ENCODE measurements around the gene ETV6.
"Not testable (repeated sequence)": the region's sequence is repeated elsewhere in the genome, so short reads cannot be mapped to it uniquely, and the experiment has no call there.

The ETV6 gene

GRCh38 chr12:11649413-11650285, at the start of gene ETV6:
Gene ETV6, plus strand, starts transcription at chr12:11649674. Its CDS starts 454 bp downstream, at chr12:11650128.
- peak; percentile 89 for DNase-seq
- peaks cover 34% of the 10 kb centered on the region for H3K36me3 Mint-ChIP-seq (ENCODE audit: low read depth)
- H3K4me3 Mint-ChIP-seq, result peak within 1 kb of the TSS; percentile 87
- H3K27ac Mint-ChIP-seq, result peak within 1 kb of the TSS; percentile 99
- no peaks in the 10 kb centered on the region for H3K27me3 Mint-ChIP-seq
- peaks cover 44% of the 10 kb centered on the region for H3K4me1 Mint-ChIP-seq (ENCODE audit: low read depth)
- peaks cover 7% of the 10 kb centered on the region for H3K9me3 Mint-ChIP-seq

- no peak for DNase-seq
- no peak overlapping the region for H3K27ac Mint-ChIP-seq
- H3K36me3 Mint-ChIP-seq (ENCODE audit: low read depth), result no peaks in the 10 kb centered on the region
- no peaks in the 10 kb centered on the region for H3K27me3 Mint-ChIP-seq
- H3K9me3 Mint-ChIP-seq, result no peaks in the 10 kb centered on the region
- peaks cover 21% of the 10 kb centered on the region for H3K4me1 Mint-ChIP-seq (ENCODE audit: low read depth)
- no peak overlapping the region for H3K4me3 Mint-ChIP-seq
These were observed 49.3 kb upstream of the ETV6 start for GRCh38 chr12:11600199-11600598.

DNA sequence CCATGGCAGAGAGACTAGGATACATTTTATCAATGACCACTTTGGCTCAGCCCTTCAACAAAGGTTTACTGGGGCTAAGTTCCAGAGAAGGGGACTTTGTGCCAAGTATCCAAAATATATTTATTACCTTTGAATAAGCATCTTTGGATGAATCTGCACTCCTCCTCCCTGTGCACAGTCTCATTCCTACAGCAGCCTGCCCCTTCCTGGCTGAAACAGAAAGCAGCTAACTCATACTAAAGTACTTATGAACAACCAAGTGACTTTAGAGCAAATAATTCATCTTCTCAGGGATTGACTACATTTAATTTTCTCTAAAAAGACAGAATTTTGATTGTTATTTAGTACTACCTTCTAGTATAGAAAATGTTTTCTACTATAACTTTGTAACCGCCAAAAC, 47.8 kb upstream of the ETV6 start:
- Mint-ChIP-seq H3K4me3 (no peak overlapping the region), H3K4me1 (ENCODE audit: low read depth) (peaks cover 21% of the 10 kb centered on the region), H3K27me3 (no peaks in the 10 kb centered on the region), H3K9me3 (no peaks in the 10 kb centered on the region), H3K27ac (no peak overlapping the region), H3K36me3 (ENCODE audit: low read depth) (no peaks in the 10 kb centered on the region)
- no peak for DNase-seq

GRCh38 chr12:11607313-11608081, 42.0 kb upstream of the ETV6 start:
- peaks cover 9% of the 10 kb centered on the region for H3K4me1 Mint-ChIP-seq (ENCODE audit: low read depth)
- no peaks in the 10 kb centered on the region for H3K27me3 Mint-ChIP-seq
- no peak for DNase-seq
- H3K9me3 Mint-ChIP-seq, result no peaks in the 10 kb centered on the region
- H3K4me3 Mint-ChIP-seq, result no peak overlapping the region
- H3K36me3 Mint-ChIP-seq (ENCODE audit: low read depth), result no peaks in the 10 kb centered on the region
- H3K27ac Mint-ChIP-seq, result no peak overlapping the region

DNA sequence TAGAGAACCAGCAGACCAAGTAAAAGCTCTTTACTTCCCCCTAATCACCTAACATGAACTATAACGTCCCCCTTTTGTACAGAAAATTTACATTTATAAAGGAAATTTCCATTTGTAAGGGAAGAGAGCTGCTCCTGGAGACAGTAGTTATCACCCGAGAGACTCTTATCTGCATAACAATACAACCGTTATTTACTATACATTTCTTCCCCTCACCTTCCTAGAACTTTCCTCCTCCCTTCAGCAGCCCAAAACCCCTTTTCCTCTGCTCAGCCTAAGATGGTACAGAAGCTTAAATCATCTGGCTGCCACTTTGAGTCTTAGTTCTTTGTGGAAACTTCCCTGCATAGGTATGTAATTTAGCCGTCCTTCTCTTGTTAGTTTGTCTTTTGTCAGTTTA, 40.4 kb upstream of the ETV6 start:
- Mint-ChIP-seq H3K4me1 (ENCODE audit: low read depth) (peaks cover 9% of the 10 kb centered on the region), H3K4me3 (no peak overlapping the region), H3K27ac (no peak overlapping the region), H3K9me3 (no peaks in the 10 kb centered on the region), H3K36me3 (ENCODE audit: low read depth) (no peaks in the 10 kb centered on the region), H3K27me3 (no peaks in the 10 kb centered on the region)
- no peak for DNase-seq

GRCh38 chr12:11615481-11615880, 34.0 kb upstream of the ETV6 start:
- Mint-ChIP-seq H3K4me3 (no peak overlapping the region), H3K9me3 (no peaks in the 10 kb centered on the region), H3K36me3 (ENCODE audit: low read depth) (no peaks in the 10 kb centered on the region), H3K27ac (no peak overlapping the region), H3K4me1 (ENCODE audit: low read depth) (no peaks in the 10 kb centered on the region), H3K27me3 (no peaks in the 10 kb centered on the region)
- no peak for DNase-seq

- H3K27ac Mint-ChIP-seq, result no peak overlapping the region
- no peak for DNase-seq
- H3K36me3 Mint-ChIP-seq (ENCODE audit: low read depth), result no peaks in the 10 kb centered on the region
- H3K4me1 Mint-ChIP-seq (ENCODE audit: low read depth), result peaks cover 7% of the 10 kb centered on the region
- no peaks in the 10 kb centered on the region for H3K9me3 Mint-ChIP-seq
- H3K4me3 Mint-ChIP-seq, result no peak overlapping the region
- H3K27me3 Mint-ChIP-seq, result no peaks in the 10 kb centered on the region
These were observed 31.4 kb upstream of the ETV6 start for GRCh38 chr12:11618046-11618445.

DNA sequence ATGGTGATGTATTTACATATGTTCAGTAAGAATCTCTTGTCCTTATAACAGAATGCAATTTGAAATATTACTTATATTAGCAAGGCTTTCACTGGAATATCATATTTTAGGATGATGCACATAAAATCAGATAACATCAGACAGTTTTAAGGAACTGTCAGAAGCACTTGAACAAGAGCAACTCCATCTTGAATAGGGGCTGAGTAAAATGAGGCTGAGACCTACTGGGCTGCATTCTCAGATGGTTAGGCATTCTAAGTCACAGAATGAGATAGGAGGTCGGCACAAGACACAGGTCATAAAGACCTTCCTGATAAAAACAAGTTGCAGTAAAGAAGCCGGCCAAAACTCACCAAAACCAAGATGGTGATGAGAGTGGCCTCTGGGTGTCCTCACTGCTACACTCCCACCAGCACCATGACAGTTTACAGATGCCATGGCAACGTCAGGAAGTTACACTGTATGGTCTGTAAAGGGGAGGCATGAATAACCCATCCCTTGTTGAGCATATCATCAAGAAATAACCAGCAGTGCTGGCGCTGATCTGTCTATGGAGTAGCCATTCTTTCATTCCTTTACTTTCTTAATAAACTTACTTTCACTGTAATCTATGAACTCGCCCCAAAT, 27.6 kb upstream of the ETV6 start:
- Mint-ChIP-seq H3K27ac (no peak overlapping the region), H3K36me3 (ENCODE audit: low read depth) (no peaks in the 10 kb centered on the region), H3K4me1 (ENCODE audit: low read depth) (peaks cover 7% of the 10 kb centered on the region), H3K9me3 (no peaks in the 10 kb centered on the region), H3K4me3 (no peak overlapping the region), H3K27me3 (no peaks in the 10 kb centered on the region)
- DNase-seq, result no peak

GRCh38 chr12:11622876-11623281, 26.6 kb upstream of the ETV6 start:
- H3K27me3 Mint-ChIP-seq, result no peaks in the 10 kb centered on the region
- H3K9me3 Mint-ChIP-seq, result no peaks in the 10 kb centered on the region
- H3K4me1 Mint-ChIP-seq (ENCODE audit: low read depth), result peaks cover 7% of the 10 kb centered on the region
- H3K27ac Mint-ChIP-seq, result no peak overlapping the region
- no peaks in the 10 kb centered on the region for H3K36me3 Mint-ChIP-seq (ENCODE audit: low read depth)
- no peak overlapping the region for H3K4me3 Mint-ChIP-seq
- no peak for DNase-seq

DNA sequence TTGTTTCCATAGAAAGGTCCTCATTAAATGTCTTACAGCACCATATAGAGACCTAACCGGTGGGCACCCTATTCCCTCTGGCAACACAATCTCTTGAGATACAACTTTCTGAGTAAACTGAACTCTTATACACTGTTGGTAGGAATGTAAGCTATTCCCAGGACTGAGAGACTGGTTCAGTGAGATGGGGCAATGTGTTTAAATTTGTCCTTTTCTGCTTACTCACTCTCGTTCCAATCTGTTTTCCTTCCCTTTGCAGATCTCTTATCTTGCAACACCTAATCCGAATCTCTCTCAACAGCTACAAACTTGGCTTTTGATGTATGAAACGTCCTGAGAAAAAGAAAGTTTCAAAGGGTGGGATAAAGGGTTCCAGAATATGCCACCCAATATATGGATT, 26.1 kb upstream of the ETV6 start:
- Mint-ChIP-seq H3K9me3 (no peaks in the 10 kb centered on the region), H3K27me3 (no peaks in the 10 kb centered on the region)

DNA sequence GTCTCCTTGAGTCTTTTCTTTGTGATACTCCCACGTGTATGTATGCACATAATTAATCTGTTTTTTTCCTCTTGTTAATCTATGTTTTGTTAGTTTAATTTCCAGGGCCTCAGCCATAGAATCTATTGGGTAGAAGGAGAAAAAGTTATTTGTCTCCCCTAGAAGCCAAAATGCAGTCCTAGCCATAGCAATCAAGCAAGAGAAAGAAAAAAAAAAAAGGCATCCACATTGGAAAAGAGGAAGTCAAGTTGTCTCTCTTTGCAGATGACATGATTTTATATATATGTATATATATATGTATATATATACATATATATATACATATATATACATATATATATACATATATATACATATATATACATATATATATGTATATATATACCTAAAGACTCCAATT, 25.4 kb upstream of the ETV6 start:
- Mint-ChIP-seq H3K4me3 (no peak overlapping the region), H3K27me3 (no peaks in the 10 kb centered on the region), H3K9me3 (no peaks in the 10 kb centered on the region), H3K36me3 (ENCODE audit: low read depth) (no peaks in the 10 kb centered on the region), H3K4me1 (ENCODE audit: low read depth) (peaks cover 7% of the 10 kb centered on the region), H3K27ac (no peak overlapping the region)
- no peak for DNase-seq

More for the DNA sequence above, 26.1 kb upstream of the ETV6 start:
- Mint-ChIP-seq H3K36me3 (ENCODE audit: low read depth) (no peaks in the 10 kb centered on the region), H3K27ac (no peak overlapping the region), H3K4me1 (ENCODE audit: low read depth) (peaks cover 7% of the 10 kb centered on the region), H3K4me3 (no peak overlapping the region)
- DNase-seq, result no peak

GRCh38 chr12:11627709-11628108, 21.8 kb upstream of the ETV6 start:
- H3K9me3 Mint-ChIP-seq; H3K4me3 Mint-ChIP-seq; DNase-seq; H3K36me3 Mint-ChIP-seq (ENCODE audit: low read depth); H3K27me3 Mint-ChIP-seq; H3K4me1 Mint-ChIP-seq (ENCODE audit: low read depth): not testable (repeated sequence)
- H3K27ac Mint-ChIP-seq, result peak overlapping the region; percentile 12

GRCh38 chr12:11628353-11628752, 21.1 kb upstream of the ETV6 start:
- no peak for DNase-seq
- no peaks in the 10 kb centered on the region for H3K27me3 Mint-ChIP-seq
- no peak overlapping the region for H3K27ac Mint-ChIP-seq
- H3K36me3 Mint-ChIP-seq (ENCODE audit: low read depth), result no peaks in the 10 kb centered on the region
- H3K4me3 Mint-ChIP-seq, result no peak overlapping the region
- no peaks in the 10 kb centered on the region for H3K4me1 Mint-ChIP-seq (ENCODE audit: low read depth)
- H3K9me3 Mint-ChIP-seq, result no peaks in the 10 kb centered on the region

GRCh38 chr12:11630046-11630706, 19.3 kb upstream of the ETV6 start:
- H3K27ac Mint-ChIP-seq, result no peak overlapping the region
- DNase-seq, result no peak
- no peaks in the 10 kb centered on the region for H3K36me3 Mint-ChIP-seq (ENCODE audit: low read depth)
- no peaks in the 10 kb centered on the region for H3K4me1 Mint-ChIP-seq (ENCODE audit: low read depth)
- H3K9me3 Mint-ChIP-seq, result peaks cover under 1% of the 10 kb centered on the region
- no peak overlapping the region for H3K4me3 Mint-ChIP-seq
- H3K27me3 Mint-ChIP-seq, result no peaks in the 10 kb centered on the region
